HEK293 (cell line): Measurements from ENCODE around the gene RNF224.

Experiments used
- CTCF ChIA-PET: fragments of 350-600 bp; formaldehyde crosslinking; extraction: SDS; loops from one replicate; lab custom pipeline; 2021; ENCODE audit warnings: antibody characterized with exemption; lab: Yijun Ruan, JAX
- POLR2A ChIA-PET: fragments of 300-600 bp; formaldehyde crosslinking; extraction: SDS; loops from one replicate; lab custom pipeline; 2020; ENCODE audit warnings: antibody characterized with exemption, inconsistent platforms; lab: Yijun Ruan, JAX
- H3K27ac ChIP-seq: fragments of 200-500 bp; sonication (Bioruptor generic); 2 replicates; pipeline ENCODE4 v1.5.1; 2014; ENCODE audit warnings: low read depth, low read length, control low read depth, inconsistent platforms; ENCODE audit errors: extremely low read depth
- H3K36me3 ChIP-seq, 2 experiments: fragments of 200-500 bp in 1 of 2; sonication (Bioruptor generic) in 1 of 2; 1 replicate in 1 of 2; 2 replicates in 1 of 2; pipeline ENCODE4 v1.5.1; 2014 to 2017; ENCODE audit warnings: inconsistent platforms in 2 of 2, low read length in 2 of 2; ENCODE audit not compliant: control insufficient read depth in 2 of 2, insufficient read depth in 1 of 2
- H3K4me1 ChIP-seq: fragments of 200-500 bp; sonication (Bioruptor generic); 2 replicates; pipeline ENCODE4 v1.5.1; 2014; ENCODE audit warnings: mild to moderate bottlenecking, low read length, inconsistent platforms; ENCODE audit not compliant: control insufficient read depth, insufficient read depth
- H3K4me3 ChIP-seq: 2 replicates; pipeline ENCODE4 v1.5.1; 2011; ENCODE audit warnings: low read depth, mild to moderate bottlenecking, control low read depth, low read length, moderate library complexity
- H3K9me3 ChIP-seq: fragments of 200-500 bp; sonication (Bioruptor generic); 2 replicates; pipeline ENCODE4 v1.5.1; 2014; ENCODE audit warnings: low read depth, low read length, inconsistent platforms; ENCODE audit not compliant: control insufficient read depth, insufficient read depth
- ELK4 ChIP-seq: IDR thresholded peaks from 2 replicates; pipeline ENCODE4 v1.6.1; 2011; ENCODE audit warnings: mild to moderate bottlenecking, low read depth, low read length, borderline replicate concordance
- GLI2 ChIP-seq: fragments of 450-650 bp; formaldehyde crosslinking; IDR thresholded peaks from 2 replicates; pipeline ENCODE4; 2017; ENCODE audit warnings: missing biosample characterization, missing genetic modification characterization, low read depth, borderline replicate concordance
- PATZ1 ChIP-seq: fragments of 450-650 bp; formaldehyde crosslinking; IDR thresholded peaks from 2 replicates; pipeline ENCODE4 v1.5.1; 2016; ENCODE audit warnings: missing biosample characterization, missing genetic modification characterization
- SP7 ChIP-seq: fragments of 450-650 bp; formaldehyde crosslinking; IDR thresholded peaks from 2 replicates; pipeline ENCODE4 v1.5.1; 2016; ENCODE audit warnings: missing biosample characterization, missing genetic modification characterization
- TCF7L2 ChIP-seq: IDR thresholded peaks from 2 replicates; pipeline ENCODE4 v1.6.1; 2011; ENCODE audit warnings: low read depth, mild to moderate bottlenecking, inconsistent platforms, low read length, moderate library complexity, borderline replicate concordance
- TRIM28 ChIP-seq: IDR thresholded peaks from 2 replicates; pipeline ENCODE4 v1.6.1; 2011; ENCODE audit warnings: low read length, control low read depth, borderline replicate concordance
- WT1 ChIP-seq: fragments of 450-650 bp; formaldehyde crosslinking; IDR thresholded peaks from 2 replicates; pipeline ENCODE4 v1.5.1; 2016; ENCODE audit warnings: missing biosample characterization, missing genetic modification characterization
- ZBTB17 ChIP-seq: fragments of 450-650 bp; formaldehyde crosslinking; IDR thresholded peaks from 2 replicates; pipeline ENCODE4 v1.5.1; 2016; ENCODE audit warnings: missing biosample characterization, missing genetic modification characterization
- ZBTB26 ChIP-seq: fragments of 450-650 bp; formaldehyde crosslinking; optimal IDR thresholded peaks from 2 replicates; pipeline ENCODE3; 2016; ENCODE audit warnings: missing biosample characterization, mild to moderate bottlenecking, missing genetic modification characterization
- ZEB2 ChIP-seq: fragments of 450-650 bp; formaldehyde crosslinking; IDR thresholded peaks from 2 replicates; pipeline ENCODE4 v1.5.1; 2016; ENCODE audit warnings: missing biosample characterization, missing genetic modification characterization
- ZFP41 ChIP-seq: fragments of 450-650 bp; formaldehyde crosslinking; IDR thresholded peaks from 2 replicates; pipeline ENCODE4 v1.5.1; 2016; ENCODE audit warnings: missing biosample characterization, missing genetic modification characterization, borderline replicate concordance
- ZNF146 ChIP-seq: fragments of 450-650 bp; formaldehyde crosslinking; IDR thresholded peaks from 2 replicates; pipeline ENCODE4 v1.5.1; 2016; ENCODE audit warnings: missing biosample characterization, missing genetic modification characterization
- ZNF24 ChIP-seq: fragments of 450-650 bp; formaldehyde crosslinking; IDR thresholded peaks from 2 replicates; pipeline ENCODE4 v1.5.1; 2016; ENCODE audit warnings: missing biosample characterization, missing genetic modification characterization
- ZNF423 ChIP-seq: fragments of 450-650 bp; formaldehyde crosslinking; IDR thresholded peaks from 2 replicates; pipeline ENCODE4 v1.5.1; 2016; ENCODE audit warnings: missing biosample characterization, missing genetic modification characterization
- ZNF426 ChIP-seq: fragments of 450-650 bp; formaldehyde crosslinking; IDR thresholded peaks from 2 replicates; pipeline ENCODE4 v1.5.1; 2017; ENCODE audit warnings: missing biosample characterization, missing genetic modification characterization, mild to moderate bottlenecking, inconsistent platforms, moderate library complexity
- ZNF585B ChIP-seq: fragments of 450-650 bp; formaldehyde crosslinking; IDR thresholded peaks from 2 replicates; pipeline ENCODE4 v1.5.1; 2016; ENCODE audit warnings: missing biosample characterization, missing genetic modification characterization
- ZNF610 ChIP-seq: fragments of 450-650 bp; formaldehyde crosslinking; IDR thresholded peaks from 2 replicates; pipeline ENCODE4 v1.5.1; 2016; ENCODE audit warnings: missing biosample characterization, missing genetic modification characterization, borderline replicate concordance
- ZNF658 ChIP-seq: fragments of 450-650 bp; formaldehyde crosslinking; IDR thresholded peaks from 2 replicates; pipeline ENCODE4; 2016; ENCODE audit warnings: missing biosample characterization, missing genetic modification characterization
- ZNF785 ChIP-seq: fragments of 450-650 bp; formaldehyde crosslinking; IDR thresholded peaks from 2 replicates; pipeline ENCODE4 v1.5.1; 2016; ENCODE audit warnings: missing biosample characterization, missing genetic modification characterization
- ZNF830 ChIP-seq: fragments of 450-650 bp; IDR thresholded peaks from 2 replicates; pipeline ENCODE4 v1.5.0; 2018; ENCODE audit warnings: missing biosample characterization, missing genetic modification characterization, low read depth, mild to moderate bottlenecking, moderate library complexity
- ZNF843 ChIP-seq: fragments of 450-650 bp; formaldehyde crosslinking; IDR thresholded peaks from 2 replicates; pipeline ENCODE4 v1.5.1; 2016; ENCODE audit warnings: missing biosample characterization, missing genetic modification characterization
- TF ChIP-seq, protein P1 (sequence below): fragments of 450-650 bp; formaldehyde crosslinking; IDR thresholded peaks from 2 replicates; pipeline ENCODE4 v1.5.1; 2016; ENCODE audit warnings: missing biosample characterization, missing genetic modification characterization
- TF ChIP-seq, protein P2 (sequence below): fragments of 450-650 bp; IDR thresholded peaks from 2 replicates; pipeline ENCODE4 v1.5.1; 2018; ENCODE audit warnings: missing biosample characterization, mild to moderate bottlenecking, missing genetic modification characterization

RNF224 gene

GRCh38 chr9:137270929-137271695, 43.8 kb downstream of the RNF224 start (continued):
- TF ChIP-seq ZNF843 = no peak
- TF ChIP-seq, protein P1, sequence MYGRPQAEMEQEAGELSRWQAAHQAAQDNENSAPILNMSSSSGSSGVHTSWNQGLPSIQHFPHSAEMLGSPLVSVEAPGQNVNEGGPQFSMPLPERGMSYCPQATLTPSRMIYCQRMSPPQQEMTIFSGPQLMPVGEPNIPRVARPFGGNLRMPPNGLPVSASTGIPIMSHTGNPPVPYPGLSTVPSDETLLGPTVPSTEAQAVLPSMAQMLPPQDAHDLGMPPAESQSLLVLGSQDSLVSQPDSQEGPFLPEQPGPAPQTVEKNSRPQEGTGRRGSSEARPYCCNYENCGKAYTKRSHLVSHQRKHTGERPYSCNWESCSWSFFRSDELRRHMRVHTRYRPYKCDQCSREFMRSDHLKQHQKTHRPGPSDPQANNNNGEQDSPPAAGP (tag by site-specific recombination) = no peak
- no peak for TF ChIP-seq ZEB2 (tag by site-specific recombination)
- TF ChIP-seq ZNF423 = no peak
- TF ChIP-seq ZBTB26 (tag by site-specific recombination) = no peak
- no peak for TF ChIP-seq TRIM28
- TF ChIP-seq ZNF830 (tag by site-specific recombination) = no peak
- no peak for TF ChIP-seq ZNF146 (tag by site-specific recombination)
- TF ChIP-seq SP7 (tag by site-specific recombination) = no peak

DNA sequence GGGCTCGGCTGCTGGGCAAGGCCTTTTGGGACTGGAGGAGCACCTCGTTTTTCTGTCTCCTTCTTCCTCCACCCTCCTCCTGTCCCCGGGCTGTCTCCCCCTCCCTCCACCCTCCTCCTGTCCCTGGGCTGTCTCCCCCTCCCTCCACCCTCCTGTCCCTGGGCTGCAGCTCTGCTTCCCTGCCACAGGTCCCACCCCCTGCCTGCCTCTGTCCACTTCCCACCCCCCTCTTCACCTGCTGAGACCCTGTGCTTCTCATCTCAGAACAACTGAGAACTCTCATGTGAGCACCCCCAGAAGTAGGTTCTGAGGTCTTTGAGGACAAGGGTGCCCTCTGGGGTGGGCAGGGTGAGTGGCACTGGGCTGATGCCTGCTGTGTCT, 44.4 kb downstream of the RNF224 start:
- Histone ChIP-seq H3K4me3 (no peak overlapping the region), H3K4me1 (0 out of 2 replicates have a peak, but pooled peaks cover 2% of the 10 kb centered on the region), H3K36me3 (peaks cover 0 to 51% of the 10 kb centered on the region in 2 experiments; a peak in 2 of 3 replicates), H3K27ac (no peak overlapping the region), H3K9me3 (no peaks in the 10 kb centered on the region)
- CTCF ChIA-PET = interaction anchor here (1.6 kb wide), 1 partner anchor 16 kb away, joined by 3 read pairs; the partner anchor contains the start of gene NELFB
- POLR2A ChIA-PET = interaction anchor here (1.3 to 2.4 kb wide), 3 partner anchors 18 to 31 kb away, joined by 3 to 9 read pairs (median 6); partner anchors contain the start of gene TUBB4B
- no peak for TF ChIP-seq ZNF610
- TF ChIP-seq ZNF24 (tag by site-specific recombination) = no peak
- no peak for TF ChIP-seq ZNF585B (tag by site-specific recombination)
- no peak for TF ChIP-seq ZNF785 (tag by site-specific recombination)
- TF ChIP-seq ZNF658 (tag by site-specific recombination) = no peak
- TF ChIP-seq TRIM28 = no peak
- TF ChIP-seq GLI2 (tag by site-specific recombination) = no peak
- TF ChIP-seq WT1 (tag by site-specific recombination) = no peak
- TF ChIP-seq, protein P2, sequence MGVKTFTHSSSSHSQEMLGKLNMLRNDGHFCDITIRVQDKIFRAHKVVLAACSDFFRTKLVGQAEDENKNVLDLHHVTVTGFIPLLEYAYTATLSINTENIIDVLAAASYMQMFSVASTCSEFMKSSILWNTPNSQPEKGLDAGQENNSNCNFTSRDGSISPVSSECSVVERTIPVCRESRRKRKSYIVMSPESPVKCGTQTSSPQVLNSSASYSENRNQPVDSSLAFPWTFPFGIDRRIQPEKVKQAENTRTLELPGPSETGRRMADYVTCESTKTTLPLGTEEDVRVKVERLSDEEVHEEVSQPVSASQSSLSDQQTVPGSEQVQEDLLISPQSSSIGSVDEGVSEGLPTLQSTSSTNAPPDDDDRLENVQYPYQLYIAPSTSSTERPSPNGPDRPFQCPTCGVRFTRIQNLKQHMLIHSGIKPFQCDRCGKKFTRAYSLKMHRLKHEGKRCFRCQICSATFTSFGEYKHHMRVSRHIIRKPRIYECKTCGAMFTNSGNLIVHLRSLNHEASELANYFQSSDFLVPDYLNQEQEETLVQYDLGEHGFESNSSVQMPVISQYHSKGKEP = no peak

DNA sequence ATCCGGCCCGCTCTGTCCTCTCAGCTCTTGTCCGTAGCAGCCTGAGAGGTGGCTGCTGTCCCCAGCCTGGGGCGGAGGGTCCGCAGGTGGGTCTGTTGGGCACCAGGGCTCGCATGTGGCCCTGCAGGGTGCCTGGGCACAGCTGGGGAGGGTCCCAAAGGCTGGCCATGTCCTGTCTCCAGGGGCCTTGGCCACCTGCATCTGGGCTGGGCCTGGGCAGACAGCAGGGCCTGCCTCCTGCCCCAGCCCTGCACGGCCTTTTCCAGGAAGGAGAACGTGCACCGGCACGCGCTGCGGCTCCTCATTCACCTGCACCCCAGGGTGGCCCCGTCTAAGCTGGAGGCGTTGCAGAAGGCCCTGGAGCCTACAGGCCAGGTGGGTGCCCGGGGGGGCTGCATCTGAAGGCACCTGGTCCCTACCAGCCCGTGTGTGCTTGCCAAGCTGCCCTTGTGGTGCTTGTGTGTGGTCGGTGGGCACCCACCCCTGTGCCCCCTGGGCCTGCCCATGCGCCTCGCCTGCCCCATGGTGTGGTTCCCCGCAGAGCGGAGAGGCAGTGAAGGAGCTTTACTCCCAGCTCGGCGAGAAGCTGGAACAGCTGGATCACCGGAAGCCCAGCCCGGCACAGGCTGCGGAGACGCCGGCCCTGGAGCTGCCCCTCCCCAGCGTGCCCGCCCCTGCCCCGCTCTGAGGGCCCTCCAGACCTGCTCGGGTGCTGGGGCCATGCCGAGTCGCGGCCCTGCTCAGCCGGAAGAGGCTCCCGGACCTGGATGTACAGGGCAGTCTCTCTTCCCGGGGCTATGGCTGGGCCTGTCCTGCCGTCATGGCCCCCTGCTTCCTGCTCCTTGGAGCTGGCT, 45.2 kb downstream of the RNF224 start:
- H3K9me3 ChIP-seq = no peaks in the 10 kb centered on the region
- 0 out of 2 replicates have a peak, but pooled peaks cover 4% of the 10 kb centered on the region for H3K4me1 ChIP-seq
- no peak overlapping the region for H3K4me3 ChIP-seq
- ChIA-PET CTCF (interaction anchor here (0.6 to 1.7 kb wide), 4 partner anchors 10 to 44 kb away, joined by 3 to 5 read pairs (median 4); no protein-coding TSS in a partner anchor), POLR2A (interaction anchor here (1.3 to 2.4 kb wide), 2 partner anchors 18 to 32 kb away, joined by 3 to 9 read pairs; partner anchors contain the start of gene TUBB4B)
- peaks cover 0 to 46% of the 10 kb centered on the region in 2 experiments; a peak in 2 of 3 replicates for H3K36me3 ChIP-seq
- H3K27ac ChIP-seq = no peak overlapping the region
- TF ChIP-seq ZNF785 (tag by site-specific recombination) = no peak
- TF ChIP-seq TCF7L2 = no peak
- no peak for TF ChIP-seq ZNF426 (tag by site-specific recombination)
- TF ChIP-seq ZNF423 = 0 out of 2 replicates have a peak, but pooled peaks have one; percentile 19
- no peak for TF ChIP-seq ELK4
- no peak for TF ChIP-seq ZFP41 (tag by site-specific recombination)
- no peak for TF ChIP-seq ZBTB17 (tag by site-specific recombination)
- 0 out of 2 replicates have a peak, but pooled peaks have one; percentile 13 for TF ChIP-seq PATZ1 (tag by site-specific recombination)
